Caco-2 (cell line): ENCODE measurements around the gene TIMM13. TPM values are rescaled to one million over a fixed set of nuclear protein-coding genes. Genes with fewer than 3 reads are reported as not detected.

Experiments
- Bru-seq: library from RNA; stranded (reverse); fragments of 400-500 nt; gene quantifications from one replicate; lab custom pipeline; 2021; lab: Mats Ljungman, UMichigan
- BruChase-seq, 2 experiments: library from RNA; stranded (reverse); fragments of 400-500 nt; gene quantifications; one replicate each; lab custom pipeline; 2021; lab: Mats Ljungman, UMichigan
- BruUV-seq: library from RNA; stranded (reverse); fragments of 400-500 nt; replicated peaks from 2 replicates; lab custom pipeline; 2021; lab: Mats Ljungman, UMichigan
- CTCF ChIA-PET: fragments of 300-600 bp; sonication (Branson Sonifier 250); formaldehyde crosslinking; loops from one replicate; lab custom pipeline; 2022; ENCODE audit warnings: antibody characterized with exemption; lab: Charles Lee
- POLR2A ChIA-PET: fragments of 300-600 bp; sonication (Branson Sonifier 250); formaldehyde crosslinking; loops from one replicate; lab custom pipeline; 2022; ENCODE audit warnings: antibody characterized with exemption; lab: Charles Lee
- DNase-seq, 2 experiments: peaks; one replicate each; pipeline versions ENCODE4 v3.0.0 to v3.0.0-alpha.2; 2020 to 2022
- H3K27me3 ChIP-seq: replicated peaks from 2 replicates; pipeline ENCODE4 v1.6.0; 2011; ENCODE audit warnings: low read length; ENCODE audit not compliant: control insufficient read depth, insufficient read depth
- H3K36me3 ChIP-seq: 2 replicates; pipeline ENCODE4 v1.5.1; 2011; ENCODE audit warnings: low read length; ENCODE audit not compliant: control insufficient read depth, insufficient read depth
- H3K4me1 ChIP-seq: fragments of 250-450 bp; sonication (Bioruptor Pico); 2 replicates; pipeline ENCODE4 v1.5.1; 2020; ENCODE audit warnings: mild to moderate bottlenecking
- H3K4me3 ChIP-seq: 2 replicates; pipeline ENCODE4 v1.5.1; 2011; ENCODE audit warnings: low read depth, mild to moderate bottlenecking, control low read depth, low read length
- H3K9me3 ChIP-seq: fragments of 250-450 bp; sonication (Bioruptor Pico); 2 replicates; pipeline ENCODE4 v1.5.1; 2020; ENCODE audit warnings: mild to moderate bottlenecking, moderate library complexity
- H3K27ac Mint-ChIP-seq: one replicate; pipeline ENCODE4 v1.8.0; 2022; ENCODE audit warnings: mixed read lengths; ENCODE audit not compliant: unreplicated experiment
- H3K27me3 Mint-ChIP-seq: one replicate; pipeline ENCODE4 v1.8.0; 2022; ENCODE audit warnings: mixed read lengths; ENCODE audit not compliant: insufficient read depth, unreplicated experiment
- H3K36me3 Mint-ChIP-seq: one replicate; pipeline ENCODE4 v1.8.0; 2022; ENCODE audit warnings: mild to moderate bottlenecking, mixed read lengths; ENCODE audit not compliant: insufficient read depth, unreplicated experiment
- H3K4me1 Mint-ChIP-seq: one replicate; pipeline ENCODE4 v1.8.0; 2022; ENCODE audit warnings: low read depth, mixed read lengths; ENCODE audit not compliant: unreplicated experiment
- H3K4me3 Mint-ChIP-seq: one replicate; pipeline ENCODE4 v1.8.0; 2022; ENCODE audit warnings: mild to moderate bottlenecking, moderate library complexity, mixed read lengths; ENCODE audit not compliant: unreplicated experiment
- H3K9me3 Mint-ChIP-seq: one replicate; pipeline ENCODE4 v1.8.0; 2022; ENCODE audit warnings: mixed read lengths; ENCODE audit not compliant: unreplicated experiment
- intact Hi-C: fragments of 100-400 bp; cut with micrococcal nuclease; formaldehyde crosslinking; loops from one replicate; pipeline ENCODE4 v1.10.0; 2022; ENCODE audit not compliant: unreplicated experiment
- long read RNA-seq: library from polyadenylated mRNA; stranded (forward); transcript quantifications from one replicate; pipeline ENCODE4 v2.0.0, GENCODE V29; 2022
- total RNA-seq: library from RNA; stranded (reverse); gene quantifications from 2 replicates; pipeline ENCODE4 v1.2.3, GENCODE V29; 2022
- TF ChIP-seq, protein P1 (sequence below), 2 experiments: fragments of 200-600 bp in 1 of 2; IDR thresholded peaks; 1 replicate in 1 of 2; 2 replicates in 1 of 2; pipeline versions ENCODE4 v1.5.1 to v1.8.0; 2011 to 2022; ENCODE audit warnings: antibody characterized with exemption in 1 of 2, control low read depth in 1 of 2, inconsistent platforms in 1 of 2, low read depth in 1 of 2, low read length in 1 of 2, mild to moderate bottlenecking in 1 of 2, moderate library complexity in 1 of 2; ENCODE audit not compliant: insufficient read depth in 1 of 2, severe bottlenecking in 1 of 2, unreplicated experiment in 1 of 2

The TIMM13 gene
- total RNA-seq (200 and 217 TPM in 2 replicates), Bru-seq, nascent RNA (percentile 81 among the genes with signal in this experiment), BruChase-seq, experiment 1, labeled RNA remaining after a 2-hour chase (percentile 91 among the genes with signal in this experiment), BruChase-seq, experiment 2, labeled RNA remaining after a 6-hour chase (percentile 96 among the genes with signal in this experiment)
- long read RNA-seq, transcript TIMM13-201 (3 exons, 1,973 nt), result major isoform, 457 of 464 reads
- long read RNA-seq, partial matches to known transcripts, result 3 of 464 reads
- long read RNA-seq, other reads (novel, unspliced or antisense), result 2 of 464 reads

DNA sequence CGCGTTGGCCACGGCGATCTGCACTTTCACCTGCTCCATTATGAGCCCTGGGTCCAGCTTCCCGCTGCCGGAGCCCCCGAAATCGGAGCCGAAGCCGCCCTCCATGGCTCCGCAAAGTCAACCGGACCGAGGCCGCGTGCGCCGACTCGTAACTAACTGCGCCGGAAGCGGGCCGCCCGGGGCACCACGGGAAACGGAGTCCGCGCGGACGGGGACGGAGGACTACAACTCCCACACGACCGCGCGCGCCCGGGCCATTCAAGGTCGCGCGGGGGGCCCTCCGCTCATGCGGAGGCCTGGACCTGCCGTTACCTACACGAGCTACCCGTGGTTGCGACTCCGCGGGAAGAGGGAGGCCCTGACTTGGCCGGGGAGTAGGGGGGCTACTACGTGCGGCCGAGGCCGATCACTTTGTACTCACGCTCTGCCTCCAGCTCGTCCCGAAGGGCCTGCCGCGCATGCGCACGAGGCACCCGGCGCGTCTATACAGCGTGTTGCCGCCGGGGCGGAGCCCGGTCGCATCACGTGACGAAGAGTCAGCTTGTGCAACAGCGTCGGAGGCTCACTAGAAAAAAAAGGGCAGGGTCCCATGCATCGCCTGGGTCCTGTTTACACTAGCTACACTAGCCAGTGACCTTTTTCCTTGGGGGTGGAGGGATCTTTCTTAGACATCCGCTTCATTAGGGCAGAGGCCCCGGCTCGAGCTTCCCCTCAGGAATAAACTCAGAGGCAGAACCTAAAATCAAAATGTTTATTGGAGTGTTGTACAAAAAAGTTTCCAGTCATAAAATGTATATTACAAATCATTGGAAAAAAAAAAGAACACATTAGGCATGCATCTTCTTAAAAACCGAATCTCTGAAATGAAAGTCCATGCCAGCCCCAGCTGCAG is at the start of gene TIMM13:
Gene TIMM13 (minus strand): TSS at position 158 of the 892 bp plus-strand sequence. CDS start 53 bp downstream, at position 105.
- peak within 1 kb of the TSS; percentile 68 for H3K4me3 ChIP-seq
- peak within 1 kb of the TSS; percentile 93 for H3K4me3 Mint-ChIP-seq
- peaks cover 5% of the 10 kb centered on the region for H3K4me1 Mint-ChIP-seq
- H3K27ac Mint-ChIP-seq, result peak within 1 kb of the TSS; percentile 100
- peaks cover 65% of the 10 kb centered on the region for H3K36me3 Mint-ChIP-seq
- TSS peak; percentile 47 for BruUV-seq
- TF ChIP-seq, protein P1, sequence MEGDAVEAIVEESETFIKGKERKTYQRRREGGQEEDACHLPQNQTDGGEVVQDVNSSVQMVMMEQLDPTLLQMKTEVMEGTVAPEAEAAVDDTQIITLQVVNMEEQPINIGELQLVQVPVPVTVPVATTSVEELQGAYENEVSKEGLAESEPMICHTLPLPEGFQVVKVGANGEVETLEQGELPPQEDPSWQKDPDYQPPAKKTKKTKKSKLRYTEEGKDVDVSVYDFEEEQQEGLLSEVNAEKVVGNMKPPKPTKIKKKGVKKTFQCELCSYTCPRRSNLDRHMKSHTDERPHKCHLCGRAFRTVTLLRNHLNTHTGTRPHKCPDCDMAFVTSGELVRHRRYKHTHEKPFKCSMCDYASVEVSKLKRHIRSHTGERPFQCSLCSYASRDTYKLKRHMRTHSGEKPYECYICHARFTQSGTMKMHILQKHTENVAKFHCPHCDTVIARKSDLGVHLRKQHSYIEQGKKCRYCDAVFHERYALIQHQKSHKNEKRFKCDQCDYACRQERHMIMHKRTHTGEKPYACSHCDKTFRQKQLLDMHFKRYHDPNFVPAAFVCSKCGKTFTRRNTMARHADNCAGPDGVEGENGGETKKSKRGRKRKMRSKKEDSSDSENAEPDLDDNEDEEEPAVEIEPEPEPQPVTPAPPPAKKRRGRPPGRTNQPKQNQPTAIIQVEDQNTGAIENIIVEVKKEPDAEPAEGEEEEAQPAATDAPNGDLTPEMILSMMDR (IDR thresholded peaks at IDR 0.05; ENCODE audit: insufficient read depth in 1 of 2, low read depth in 1 of 2, low read length in 1 of 2, severe bottlenecking in 1 of 2, unreplicated experiment in 1 of 2), result no peak
- no peaks in the 10 kb centered on the region for H3K27me3 ChIP-seq
- H3K9me3 Mint-ChIP-seq, result no peaks in the 10 kb centered on the region
- H3K27me3 Mint-ChIP-seq, result no peaks in the 10 kb centered on the region
- DNase-seq, result peak; percentile 96
- peaks cover 2% of the 10 kb centered on the region; the same call in 1 of the 2 replicates for H3K36me3 ChIP-seq
- POLR2A ChIA-PET, result interaction anchor here (0.6 to 2.1 kb wide), 11 partner anchors 29 to 1560 kb away, joined by 3 to 15 read pairs (median 4); partner anchors contain the start of genes AP3D1, GADD45B and LMNB2
- CTCF ChIA-PET, result interaction anchor here (0.5 to 1.1 kb wide), 4 partner anchors 11 to 184 kb away, joined by 3 to 4 read pairs (median 4); partner anchors contain the start of gene LMNB2
- peaks cover 20% of the 10 kb centered on the region for H3K4me1 ChIP-seq
- intact Hi-C loops, result loop anchor here (1.0 kb wide), 1 partner anchor 191 kb away; the partner anchor contains the start of genes PLEKHJ1 and SF3A2
- H3K9me3 ChIP-seq, result no peaks in the 10 kb centered on the region

- H3K27me3 Mint-ChIP-seq, result no peaks in the 10 kb centered on the region
- H3K36me3 Mint-ChIP-seq, result peaks cover 55% of the 10 kb centered on the region
- H3K4me3 Mint-ChIP-seq, result peak overlapping the region; percentile 88
- Histone ChIP-seq H3K4me1 (no peaks in the 10 kb centered on the region), H3K27me3 (no peaks in the 10 kb centered on the region), H3K4me3 (peak overlapping the region; percentile 79), H3K36me3 (no peaks in the 10 kb centered on the region; the same call in 1 of the 2 replicates), H3K9me3 (no peaks in the 10 kb centered on the region)
- DNase-seq, result no peak
- peak overlapping the region; percentile 91 for H3K27ac Mint-ChIP-seq
- H3K4me1 Mint-ChIP-seq, result no peaks in the 10 kb centered on the region
- intact Hi-C loops, result loop anchor here (1.0 to 5.0 kb wide), 3 partner anchors 51 to 121 kb away; no protein-coding TSS in a partner anchor
- ChIA-PET CTCF (interaction anchor here (0.5 to 2.4 kb wide), 16 partner anchors 27 to 1663 kb away, joined by 3 to 30 read pairs (median 4); no protein-coding TSS in a partner anchor), POLR2A (interaction anchor here (0.6 to 3.7 kb wide), 38 partner anchors 8 to 412 kb away, joined by 3 to 139 read pairs (median 8); partner anchors contain the start of genes LMNB2, LSM7, SGTA and SPPL2B)
- TSS peak; percentile 94 for BruUV-seq
- H3K9me3 Mint-ChIP-seq, result no peaks in the 10 kb centered on the region
- TF ChIP-seq, protein P1 (IDR thresholded peaks at IDR 0.05; ENCODE audit: insufficient read depth in 1 of 2, low read depth in 1 of 2, low read length in 1 of 2, severe bottlenecking in 1 of 2, unreplicated experiment in 1 of 2), result no peak
Measured at GRCh38 chr19:2476451-2477140, 49.2 kb upstream of the TIMM13 start.
